Panc1 (cell line): ENCODE data around the gene TEX26.

Source experiments
- POLR2AphosphoS5 ChIP-seq: IDR thresholded peaks from 2 replicates; pipeline ENCODE4 v1.6.1; 2012; ENCODE audit warnings: mild to moderate bottlenecking, low read depth, low read length, moderate library complexity
- SIN3A ChIP-seq: IDR thresholded peaks from 2 replicates; pipeline ENCODE4 v1.6.1; 2012; ENCODE audit warnings: low read depth, mild to moderate bottlenecking, low read length, moderate library complexity, borderline replicate concordance; ENCODE audit not compliant: insufficient read depth
- TCF7L2 ChIP-seq: IDR thresholded peaks from 2 replicates; pipeline ENCODE4 v1.6.1; 2011; ENCODE audit warnings: mild to moderate bottlenecking, low read depth, low read length, inconsistent platforms
- TF ChIP-seq, protein P1 (sequence below): fragments of 450-650 bp; IDR thresholded peaks from 2 replicates; pipeline ENCODE4 v1.5.1; 2017; ENCODE audit warnings: mild to moderate bottlenecking

DNA sequence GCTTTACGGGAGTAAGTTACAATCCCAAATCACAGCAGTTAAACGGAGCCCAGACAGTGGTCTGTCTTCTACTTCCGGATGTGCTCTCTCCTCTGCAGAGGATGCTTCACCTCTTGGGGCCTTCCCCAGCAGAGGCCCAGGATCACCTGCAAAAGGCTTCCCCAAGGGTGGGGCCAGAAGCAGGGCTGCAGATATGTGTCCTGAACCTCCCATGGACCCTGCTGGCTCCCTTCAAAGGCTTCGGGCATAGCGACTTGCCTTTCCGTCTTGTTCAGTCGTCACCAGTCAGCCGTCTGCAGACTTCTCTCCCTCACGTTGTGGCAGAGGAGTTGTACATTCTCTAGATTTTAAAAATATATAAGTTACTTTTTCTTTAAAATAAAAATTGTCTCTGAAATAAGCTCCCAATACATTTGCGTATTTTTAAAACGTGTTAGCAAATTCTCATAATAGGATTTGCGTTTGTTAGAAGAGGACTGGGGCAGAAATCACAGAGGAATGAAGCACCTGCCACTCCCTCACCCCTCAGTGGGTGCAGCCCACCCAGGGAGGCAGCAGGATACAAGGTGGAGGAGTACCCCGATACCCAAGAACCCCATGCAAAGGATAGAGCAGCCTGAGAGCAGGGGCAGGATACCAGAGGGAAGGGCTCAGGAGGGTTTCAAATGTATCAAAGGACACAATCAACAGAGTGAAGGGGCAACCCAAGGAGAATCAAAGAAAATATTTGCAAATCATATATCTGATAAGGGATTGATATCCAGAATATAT is 49.3 kb upstream of the TEX26 start:
- TF ChIP-seq, protein P1, sequence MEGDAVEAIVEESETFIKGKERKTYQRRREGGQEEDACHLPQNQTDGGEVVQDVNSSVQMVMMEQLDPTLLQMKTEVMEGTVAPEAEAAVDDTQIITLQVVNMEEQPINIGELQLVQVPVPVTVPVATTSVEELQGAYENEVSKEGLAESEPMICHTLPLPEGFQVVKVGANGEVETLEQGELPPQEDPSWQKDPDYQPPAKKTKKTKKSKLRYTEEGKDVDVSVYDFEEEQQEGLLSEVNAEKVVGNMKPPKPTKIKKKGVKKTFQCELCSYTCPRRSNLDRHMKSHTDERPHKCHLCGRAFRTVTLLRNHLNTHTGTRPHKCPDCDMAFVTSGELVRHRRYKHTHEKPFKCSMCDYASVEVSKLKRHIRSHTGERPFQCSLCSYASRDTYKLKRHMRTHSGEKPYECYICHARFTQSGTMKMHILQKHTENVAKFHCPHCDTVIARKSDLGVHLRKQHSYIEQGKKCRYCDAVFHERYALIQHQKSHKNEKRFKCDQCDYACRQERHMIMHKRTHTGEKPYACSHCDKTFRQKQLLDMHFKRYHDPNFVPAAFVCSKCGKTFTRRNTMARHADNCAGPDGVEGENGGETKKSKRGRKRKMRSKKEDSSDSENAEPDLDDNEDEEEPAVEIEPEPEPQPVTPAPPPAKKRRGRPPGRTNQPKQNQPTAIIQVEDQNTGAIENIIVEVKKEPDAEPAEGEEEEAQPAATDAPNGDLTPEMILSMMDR = no peak
- TF ChIP-seq SIN3A = no peak
- TF ChIP-seq TCF7L2 = no peak
- no peak for TF ChIP-seq POLR2AphosphoS5
